HepG2 (cell line): Measurements from ENCODE around the gene ESRRG.

Experiments
- E2F5 ChIP-seq: sonication (generic); formaldehyde crosslinking; conservative IDR thresholded peaks from 2 replicates; pipeline ENCODE4 v1.4.0; 2020; ENCODE audit warnings: missing genetic modification reagents
- ESRRA ChIP-seq: sonication (generic); formaldehyde crosslinking; IDR thresholded peaks from 2 replicates; pipeline ENCODE4 v1.5.1; 2020; ENCODE audit warnings: mild to moderate bottlenecking, low read depth, missing genetic modification reagents
- EZH2 ChIP-seq: conservative IDR thresholded peaks from 2 replicates; pipeline ENCODE4 v1.6.1; 2012; ENCODE audit warnings: mild to moderate bottlenecking, low read depth, low read length, moderate library complexity
- GPN1 ChIP-seq: sonication (generic); formaldehyde crosslinking; IDR thresholded peaks from 2 replicates; pipeline ENCODE4 v1.5.1; 2020; ENCODE audit warnings: missing genetic modification reagents, borderline replicate concordance
- JUN ChIP-seq: sonication (generic); formaldehyde crosslinking; IDR thresholded peaks from 2 replicates; pipeline ENCODE4 v1.4.0; 2020; ENCODE audit warnings: mild to moderate bottlenecking, missing genetic modification reagents
- SALL1 ChIP-seq: sonication (generic); formaldehyde crosslinking; IDR thresholded peaks from 2 replicates; pipeline ENCODE4 v1.8.0; 2022; ENCODE audit warnings: mild to moderate bottlenecking, missing genetic modification reagents
- ZNF205 ChIP-seq: IDR thresholded peaks from 2 replicates; pipeline ENCODE4 v1.6.1; 2018; ENCODE audit warnings: missing biosample characterization, missing genetic modification reagents
- ZNF207 ChIP-seq: fragments of 450-650 bp; IDR thresholded peaks from 2 replicates; pipeline ENCODE4 v1.6.1; 2016; ENCODE audit warnings: antibody characterized with exemption, borderline replicate concordance
- TF ChIP-seq, protein P1 (sequence below): sonication (generic); formaldehyde crosslinking; IDR thresholded peaks from 2 replicates; pipeline ENCODE4 v1.5.0; 2020; ENCODE audit warnings: mild to moderate bottlenecking, missing genetic modification reagents, moderate library complexity
- TF ChIP-seq, protein P2 (sequence below): sonication (generic); formaldehyde crosslinking; IDR thresholded peaks from 2 replicates; pipeline ENCODE4 v1.4.0; 2020; ENCODE audit warnings: missing genetic modification reagents

DNA sequence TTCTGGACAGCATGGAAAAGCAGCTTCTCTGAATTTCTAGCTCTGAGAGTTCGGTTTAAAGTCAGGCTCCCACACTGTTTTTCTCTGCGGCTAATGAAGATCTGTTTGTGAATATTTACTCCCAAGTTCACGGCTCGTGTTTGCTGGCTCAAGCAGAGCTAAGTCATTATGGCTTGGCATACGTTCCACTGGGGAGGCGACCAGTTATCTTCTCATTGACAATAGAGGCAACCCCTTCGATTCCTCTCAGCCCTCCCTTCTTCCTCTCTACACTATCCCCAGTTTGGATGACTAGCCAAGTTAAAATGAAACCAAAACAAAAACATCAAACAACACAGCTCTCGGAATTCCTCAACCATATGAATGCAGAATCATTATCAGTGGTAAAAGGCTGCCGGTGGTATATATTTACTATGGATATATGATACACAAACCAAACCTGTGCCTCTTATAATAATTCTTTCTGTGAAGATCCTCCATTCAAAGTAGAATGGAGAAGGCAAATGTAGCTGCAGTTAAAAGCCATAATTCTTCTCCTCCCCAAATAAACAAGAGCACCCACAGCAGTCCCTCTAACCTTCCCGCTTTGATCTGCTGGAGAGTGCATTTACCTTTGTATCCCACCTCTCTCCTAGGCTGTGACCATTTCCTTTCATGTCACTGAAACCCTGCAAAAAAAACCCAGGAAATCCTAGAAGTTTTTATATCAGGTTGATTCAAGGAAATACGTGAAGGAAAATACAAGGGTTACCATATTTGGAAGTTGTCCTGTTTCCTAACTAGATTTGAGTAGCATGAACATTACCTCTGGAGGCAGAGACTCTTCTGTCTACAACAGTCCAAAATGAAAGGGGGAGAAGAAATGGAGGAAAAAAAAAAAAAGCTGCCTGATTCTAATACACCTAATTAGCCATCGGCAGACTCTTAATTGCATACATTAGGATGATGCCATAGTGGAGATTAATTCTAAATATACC lies 191.7 kb downstream of the ESRRG start:
- no peak for TF ChIP-seq ZNF207
- TF ChIP-seq, protein P1, sequence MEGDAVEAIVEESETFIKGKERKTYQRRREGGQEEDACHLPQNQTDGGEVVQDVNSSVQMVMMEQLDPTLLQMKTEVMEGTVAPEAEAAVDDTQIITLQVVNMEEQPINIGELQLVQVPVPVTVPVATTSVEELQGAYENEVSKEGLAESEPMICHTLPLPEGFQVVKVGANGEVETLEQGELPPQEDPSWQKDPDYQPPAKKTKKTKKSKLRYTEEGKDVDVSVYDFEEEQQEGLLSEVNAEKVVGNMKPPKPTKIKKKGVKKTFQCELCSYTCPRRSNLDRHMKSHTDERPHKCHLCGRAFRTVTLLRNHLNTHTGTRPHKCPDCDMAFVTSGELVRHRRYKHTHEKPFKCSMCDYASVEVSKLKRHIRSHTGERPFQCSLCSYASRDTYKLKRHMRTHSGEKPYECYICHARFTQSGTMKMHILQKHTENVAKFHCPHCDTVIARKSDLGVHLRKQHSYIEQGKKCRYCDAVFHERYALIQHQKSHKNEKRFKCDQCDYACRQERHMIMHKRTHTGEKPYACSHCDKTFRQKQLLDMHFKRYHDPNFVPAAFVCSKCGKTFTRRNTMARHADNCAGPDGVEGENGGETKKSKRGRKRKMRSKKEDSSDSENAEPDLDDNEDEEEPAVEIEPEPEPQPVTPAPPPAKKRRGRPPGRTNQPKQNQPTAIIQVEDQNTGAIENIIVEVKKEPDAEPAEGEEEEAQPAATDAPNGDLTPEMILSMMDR (CRISPR knock-in tag), result no peak
- TF ChIP-seq ZNF205, result no peak
- no peak for TF ChIP-seq JUN
- no peak for TF ChIP-seq E2F5 (CRISPR knock-in tag)
- TF ChIP-seq, protein P2, sequence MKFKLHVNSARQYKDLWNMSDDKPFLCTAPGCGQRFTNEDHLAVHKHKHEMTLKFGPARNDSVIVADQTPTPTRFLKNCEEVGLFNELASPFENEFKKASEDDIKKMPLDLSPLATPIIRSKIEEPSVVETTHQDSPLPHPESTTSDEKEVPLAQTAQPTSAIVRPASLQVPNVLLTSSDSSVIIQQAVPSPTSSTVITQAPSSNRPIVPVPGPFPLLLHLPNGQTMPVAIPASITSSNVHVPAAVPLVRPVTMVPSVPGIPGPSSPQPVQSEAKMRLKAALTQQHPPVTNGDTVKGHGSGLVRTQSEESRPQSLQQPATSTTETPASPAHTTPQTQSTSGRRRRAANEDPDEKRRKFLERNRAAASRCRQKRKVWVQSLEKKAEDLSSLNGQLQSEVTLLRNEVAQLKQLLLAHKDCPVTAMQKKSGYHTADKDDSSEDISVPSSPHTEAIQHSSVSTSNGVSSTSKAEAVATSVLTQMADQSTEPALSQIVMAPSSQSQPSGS (CRISPR knock-in tag), result no peak
- no peak for TF ChIP-seq SALL1 (CRISPR knock-in tag)
- TF ChIP-seq ESRRA (CRISPR knock-in tag), result no peak
- TF ChIP-seq EZH2, result no peak
- TF ChIP-seq GPN1 (CRISPR knock-in tag), result no peak
